Measurements from ENCODE around the gene POGZ.
"Not testable (repeated sequence)": the region's sequence is repeated elsewhere in the genome, so short reads cannot be mapped to it uniquely, and the experiment has no call there.

Gene POGZ

GRCh38 chr1:151393583-151393982 is 65.7 kb downstream of the POGZ start:
- H3K4me1 ChIP-seq (ENCODE audit: insufficient read depth, low read length, severe bottlenecking): peaks cover under 1% of the 10 kb centered on the region
- 0 out of 2 replicates have a peak, but pooled peaks cover 3% of the 10 kb centered on the region for H3K9me3 ChIP-seq (ENCODE audit: low read length)
- no peak overlapping the region for H3K4me2 ChIP-seq (ENCODE audit: low read length)
- no peak overlapping the region for H2AFZ ChIP-seq (ENCODE audit: low read length)
- H3K36me3 ChIP-seq (ENCODE audit: insufficient read depth, low read length): no peaks in the 10 kb centered on the region
- no peaks in the 10 kb centered on the region for H4K20me1 ChIP-seq (ENCODE audit: insufficient read depth, low read length)
- no peaks in the 10 kb centered on the region for H3F3A ChIP-seq (ENCODE audit: insufficient read depth, low read length)
- H3K9ac ChIP-seq (ENCODE audit: low read length): no peak overlapping the region
- H3K27me3 ChIP-seq (ENCODE audit: insufficient read depth, low read length): peaks cover 5% of the 10 kb centered on the region; the same call in 1 of the 2 replicates
- H3K9me2 ChIP-seq (ENCODE audit: low read depth, low read length): no peaks in the 10 kb centered on the region
- no peak for TF ChIP-seq CTCF (IDR thresholded peaks at IDR 0.05; ENCODE audit: low read length)
- TF ChIP-seq EZH2 (IDR thresholded peaks at IDR 0.05; ENCODE audit: borderline replicate concordance, low read length): no peak
- H3K27ac ChIP-seq (ENCODE audit: low read depth, low read length, poor library complexity, severe bottlenecking): no peak overlapping the region
- H3K79me2 ChIP-seq (ENCODE audit: insufficient read depth, low read length): no peaks in the 10 kb centered on the region
- no peak overlapping the region for H3K4me3 ChIP-seq (ENCODE audit: low read depth, low read length, poor library complexity, severe bottlenecking)

- Histone ChIP-seq H3K9me3 (ENCODE audit: low read length) (0 out of 2 replicates have a peak, but pooled peaks cover 3% of the 10 kb centered on the region), H4K20me1 (ENCODE audit: insufficient read depth, low read length) (no peaks in the 10 kb centered on the region), H3K27ac (ENCODE audit: low read depth, low read length, poor library complexity, severe bottlenecking) (no peak overlapping the region), H3K27me3 (ENCODE audit: insufficient read depth, low read length) (peaks cover 5% of the 10 kb centered on the region; the same call in 1 of the 2 replicates), H3K36me3 (ENCODE audit: insufficient read depth, low read length) (no peaks in the 10 kb centered on the region), H3F3A (ENCODE audit: insufficient read depth, low read length) (no peaks in the 10 kb centered on the region), H3K79me2 (ENCODE audit: insufficient read depth, low read length) (no peaks in the 10 kb centered on the region), H3K4me2 (ENCODE audit: low read length) (no peak overlapping the region), H3K4me3 (ENCODE audit: low read depth, low read length, poor library complexity, severe bottlenecking) (no peak overlapping the region), H2AFZ (ENCODE audit: low read length) (no peak overlapping the region), H3K4me1 (ENCODE audit: insufficient read depth, low read length, severe bottlenecking) (no peaks in the 10 kb centered on the region), H3K9ac (ENCODE audit: low read length) (no peak overlapping the region), H3K9me2 (ENCODE audit: low read depth, low read length) (no peaks in the 10 kb centered on the region)
- TF ChIP-seq EZH2 (IDR thresholded peaks at IDR 0.05; ENCODE audit: borderline replicate concordance, low read length) (no peak), CTCF (IDR thresholded peaks at IDR 0.05; ENCODE audit: low read length) (no peak)
Observed at GRCh38 chr1:151391079-151391563, 68.2 kb downstream of the POGZ start.

- H3K27me3 ChIP-seq (ENCODE audit: insufficient read depth, low read length); H3K4me3 ChIP-seq (ENCODE audit: low read depth, low read length, poor library complexity, severe bottlenecking); H3K4me1 ChIP-seq (ENCODE audit: insufficient read depth, low read length, severe bottlenecking); H3K27ac ChIP-seq (ENCODE audit: low read depth, low read length, poor library complexity, severe bottlenecking); H3K4me2 ChIP-seq (ENCODE audit: low read length); H3K36me3 ChIP-seq (ENCODE audit: insufficient read depth, low read length); H3K9ac ChIP-seq (ENCODE audit: low read length); H3K79me2 ChIP-seq (ENCODE audit: insufficient read depth, low read length); H3K9me2 ChIP-seq (ENCODE audit: low read depth, low read length); H2AFZ ChIP-seq (ENCODE audit: low read length); H3F3A ChIP-seq (ENCODE audit: insufficient read depth, low read length); H4K20me1 ChIP-seq (ENCODE audit: insufficient read depth, low read length); H3K9me3 ChIP-seq (ENCODE audit: low read length): not testable (repeated sequence)
Observed at GRCh38 chr1:151390221-151391078, 68.8 kb downstream of the POGZ start.
